Measurements from ENCODE around the gene CDKN2C.
"Not testable (repeated sequence)": the region's sequence is repeated elsewhere in the genome, so short reads cannot be mapped to it uniquely, and the experiment has no call there.

Gene CDKN2C

GRCh38 chr1:51000160-51000559 is 30.1 kb downstream of the CDKN2C start:
- DNase-seq (ENCODE audit: extremely low read depth, low read depth): no peak
- TF ChIP-seq CTCF (IDR thresholded peaks at IDR 0.05; ENCODE audit: low read depth, low read length, missing control alignments): no peak
- no peak overlapping the region for H3K4me3 ChIP-seq (replicated peaks; ENCODE audit: low read depth, low read length)

- no peak for TF ChIP-seq CTCF (IDR thresholded peaks at IDR 0.05; ENCODE audit: low read depth, low read length, missing control alignments)
- DNase-seq (ENCODE audit: extremely low read depth, low read depth): no peak
- no peak overlapping the region for H3K4me3 ChIP-seq (replicated peaks; ENCODE audit: low read depth, low read length)
Measured at GRCh38 chr1:51000651-51001050, 30.6 kb downstream of the CDKN2C start.

GRCh38 chr1:51002516-51002915 is 32.5 kb downstream of the CDKN2C start:
- TF ChIP-seq CTCF (IDR thresholded peaks at IDR 0.05; ENCODE audit: low read depth, low read length, missing control alignments): no peak
- H3K4me3 ChIP-seq (replicated peaks; ENCODE audit: low read depth, low read length): no peak overlapping the region
- DNase-seq (ENCODE audit: extremely low read depth, low read depth): no peak

- H3K4me3 ChIP-seq (replicated peaks; ENCODE audit: low read depth, low read length); DNase-seq (ENCODE audit: extremely low read depth, low read depth): not testable (repeated sequence)
Measured at GRCh38 chr1:51005549-51005948, 35.5 kb downstream of the CDKN2C start.

GRCh38 chr1:51009381-51009780 is 39.3 kb downstream of the CDKN2C start:
- no peak for TF ChIP-seq CTCF (IDR thresholded peaks at IDR 0.05; ENCODE audit: low read depth, low read length, missing control alignments)
- no peak overlapping the region for H3K4me3 ChIP-seq (replicated peaks; ENCODE audit: low read depth, low read length)
- no peak for DNase-seq (ENCODE audit: extremely low read depth, low read depth)

GRCh38 chr1:51014878-51015277 is 44.8 kb downstream of the CDKN2C start:
- no peak for TF ChIP-seq CTCF (IDR thresholded peaks at IDR 0.05; ENCODE audit: low read depth, low read length, missing control alignments)
- DNase-seq (ENCODE audit: extremely low read depth, low read depth): no peak
- no peak overlapping the region for H3K4me3 ChIP-seq (replicated peaks; ENCODE audit: low read depth, low read length)

GRCh38 chr1:51019811-51020210 is 49.8 kb downstream of the CDKN2C start:
- no peak for TF ChIP-seq CTCF (IDR thresholded peaks at IDR 0.05; ENCODE audit: low read depth, low read length, missing control alignments)
- peak; percentile 6 for DNase-seq (ENCODE audit: extremely low read depth, low read depth)

More at GRCh38 chr1:51019811-51020210, 49.8 kb downstream of the CDKN2C start:
- H3K4me3 ChIP-seq (replicated peaks; ENCODE audit: low read depth, low read length): no peak overlapping the region

All from HFF-Myc (cell line).